Measurements from ENCODE around the gene MORC1. TPM values are rescaled to one million over a fixed set of nuclear protein-coding genes. Genes with fewer than 3 reads are reported as not detected.

Gene MORC1
- total RNA-seq, 1 experiment from 2014 or later = not detected

GRCh38 chr3:109095166-109095565, 22.8 kb downstream of the MORC1 start:
- Mint-ChIP-seq H3K4me3 (ENCODE audit: unreplicated experiment) (no peak overlapping the region), H3K27ac (ENCODE audit: unreplicated experiment) (no peak overlapping the region), H3K36me3 (ENCODE audit: insufficient read depth, unreplicated experiment) (no peaks in the 10 kb centered on the region), H3K9me3 (ENCODE audit: unreplicated experiment) (no peaks in the 10 kb centered on the region), H3K27me3 (ENCODE audit: insufficient read depth, unreplicated experiment) (no peaks in the 10 kb centered on the region), H3K4me1 (ENCODE audit: low read depth, unreplicated experiment) (no peaks in the 10 kb centered on the region)
- Histone ChIP-seq H3K4me1 (no peaks in the 10 kb centered on the region), H3K36me3 (ENCODE audit: control insufficient read depth, insufficient read depth, low read length) (no peaks in the 10 kb centered on the region), H3K4me3 (ENCODE audit: low read depth, low read length) (no peak overlapping the region), H3K27me3 (replicated peaks; ENCODE audit: control insufficient read depth, insufficient read depth, low read length) (no peaks in the 10 kb centered on the region), H3K9me3 (no peaks in the 10 kb centered on the region)
- DNase-seq = no peak
- TF ChIP-seq, protein P1, sequence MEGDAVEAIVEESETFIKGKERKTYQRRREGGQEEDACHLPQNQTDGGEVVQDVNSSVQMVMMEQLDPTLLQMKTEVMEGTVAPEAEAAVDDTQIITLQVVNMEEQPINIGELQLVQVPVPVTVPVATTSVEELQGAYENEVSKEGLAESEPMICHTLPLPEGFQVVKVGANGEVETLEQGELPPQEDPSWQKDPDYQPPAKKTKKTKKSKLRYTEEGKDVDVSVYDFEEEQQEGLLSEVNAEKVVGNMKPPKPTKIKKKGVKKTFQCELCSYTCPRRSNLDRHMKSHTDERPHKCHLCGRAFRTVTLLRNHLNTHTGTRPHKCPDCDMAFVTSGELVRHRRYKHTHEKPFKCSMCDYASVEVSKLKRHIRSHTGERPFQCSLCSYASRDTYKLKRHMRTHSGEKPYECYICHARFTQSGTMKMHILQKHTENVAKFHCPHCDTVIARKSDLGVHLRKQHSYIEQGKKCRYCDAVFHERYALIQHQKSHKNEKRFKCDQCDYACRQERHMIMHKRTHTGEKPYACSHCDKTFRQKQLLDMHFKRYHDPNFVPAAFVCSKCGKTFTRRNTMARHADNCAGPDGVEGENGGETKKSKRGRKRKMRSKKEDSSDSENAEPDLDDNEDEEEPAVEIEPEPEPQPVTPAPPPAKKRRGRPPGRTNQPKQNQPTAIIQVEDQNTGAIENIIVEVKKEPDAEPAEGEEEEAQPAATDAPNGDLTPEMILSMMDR (IDR thresholded peaks at IDR 0.05; ENCODE audit: insufficient read depth in 1 of 2, low read depth in 1 of 2, low read length in 1 of 2, severe bottlenecking in 1 of 2, unreplicated experiment in 1 of 2) = no peak
- intact Hi-C loops (cut with micrococcal nuclease; ENCODE audit: unreplicated experiment) = loop anchor here (10.0 kb wide), 1 partner anchor 130 kb away; no protein-coding TSS in a partner anchor
- ChIA-PET POLR2A (no interaction called here), CTCF (no interaction called here)
- BruUV-seq (replicated peaks) = no TSS peak

GRCh38 chr3:109093561-109093960, 24.4 kb downstream of the MORC1 start:
- Histone ChIP-seq H3K9me3 (no peaks in the 10 kb centered on the region), H3K4me3 (ENCODE audit: low read depth, low read length) (no peak overlapping the region), H3K27me3 (replicated peaks; ENCODE audit: control insufficient read depth, insufficient read depth, low read length) (no peaks in the 10 kb centered on the region), H3K4me1 (no peaks in the 10 kb centered on the region), H3K36me3 (ENCODE audit: control insufficient read depth, insufficient read depth, low read length) (no peaks in the 10 kb centered on the region)
- ChIA-PET CTCF (no interaction called here), POLR2A (no interaction called here)
- Mint-ChIP-seq H3K9me3 (ENCODE audit: unreplicated experiment) (no peaks in the 10 kb centered on the region), H3K4me1 (ENCODE audit: low read depth, unreplicated experiment) (no peaks in the 10 kb centered on the region), H3K36me3 (ENCODE audit: insufficient read depth, unreplicated experiment) (no peaks in the 10 kb centered on the region), H3K4me3 (ENCODE audit: unreplicated experiment) (no peak overlapping the region), H3K27ac (ENCODE audit: unreplicated experiment) (no peak overlapping the region), H3K27me3 (ENCODE audit: insufficient read depth, unreplicated experiment) (no peaks in the 10 kb centered on the region)
- TF ChIP-seq, protein P1 (IDR thresholded peaks at IDR 0.05; ENCODE audit: insufficient read depth in 1 of 2, low read depth in 1 of 2, low read length in 1 of 2, severe bottlenecking in 1 of 2, unreplicated experiment in 1 of 2) = no peak
- no TSS peak for BruUV-seq (replicated peaks)
- no peak for DNase-seq
- intact Hi-C loops (cut with micrococcal nuclease; ENCODE audit: unreplicated experiment) = loop anchor here (10.0 kb wide), 1 partner anchor 131 kb away; no protein-coding TSS in a partner anchor

GRCh38 chr3:109091846-109092245, 26.1 kb downstream of the MORC1 start:
- H3K27ac Mint-ChIP-seq (ENCODE audit: unreplicated experiment) = no peak overlapping the region
- DNase-seq = no peak
- no TSS peak for BruUV-seq (replicated peaks)
- no peak overlapping the region for H3K4me3 Mint-ChIP-seq (ENCODE audit: unreplicated experiment)
- peaks cover 6% of the 10 kb centered on the region for H3K27me3 Mint-ChIP-seq (ENCODE audit: insufficient read depth, unreplicated experiment)
- Histone ChIP-seq H3K27me3 (replicated peaks; ENCODE audit: control insufficient read depth, insufficient read depth, low read length) (no peaks in the 10 kb centered on the region), H3K4me1 (no peaks in the 10 kb centered on the region), H3K9me3 (no peaks in the 10 kb centered on the region), H3K36me3 (ENCODE audit: control insufficient read depth, insufficient read depth, low read length) (no peaks in the 10 kb centered on the region), H3K4me3 (ENCODE audit: low read depth, low read length) (no peak overlapping the region)
- POLR2A ChIA-PET = no interaction called here
- CTCF ChIA-PET = no interaction called here
- H3K4me1 Mint-ChIP-seq (ENCODE audit: low read depth, unreplicated experiment) = no peaks in the 10 kb centered on the region
- intact Hi-C loops (cut with micrococcal nuclease; ENCODE audit: unreplicated experiment) = loop anchor here (10.0 kb wide), 1 partner anchor 133 kb away; no protein-coding TSS in a partner anchor
- no peaks in the 10 kb centered on the region for H3K36me3 Mint-ChIP-seq (ENCODE audit: insufficient read depth, unreplicated experiment)
- no peaks in the 10 kb centered on the region for H3K9me3 Mint-ChIP-seq (ENCODE audit: unreplicated experiment)
- TF ChIP-seq, protein P1 (IDR thresholded peaks at IDR 0.05; ENCODE audit: insufficient read depth in 1 of 2, low read depth in 1 of 2, low read length in 1 of 2, severe bottlenecking in 1 of 2, unreplicated experiment in 1 of 2) = no peak
